HG03280 (cell line): ENCODE measurements around the gene MYBBP1A.

Source experiments
- ATAC-seq: cut with Tn5 transposase; IDR thresholded peaks from one replicate; pipeline ENCODE4 v1.9.1; 2021; ENCODE audit warnings: mild to moderate bottlenecking, moderate library complexity; ENCODE audit not compliant: unreplicated experiment

MYBBP1A gene

GRCh38 chr17:4523946-4524345 is 31.2 kb downstream of the MYBBP1A start:
- ATAC-seq, result no peak

GRCh38 chr17:4522661-4523060 is 32.5 kb downstream of the MYBBP1A start:
- ATAC-seq, result no peak

- no peak for ATAC-seq
Measured at GRCh38 chr17:4520894-4521600, 34.1 kb downstream of the MYBBP1A start.

- no peak for ATAC-seq
Measured at GRCh38 chr17:4520060-4520893, 34.9 kb downstream of the MYBBP1A start.

GRCh38 chr17:4519361-4519788 is 35.8 kb downstream of the MYBBP1A start:
- no peak for ATAC-seq

GRCh38 chr17:4518901-4519300 is 36.3 kb downstream of the MYBBP1A start:
- no peak for ATAC-seq

GRCh38 chr17:4516735-4517134 is 38.4 kb downstream of the MYBBP1A start:
- no peak for ATAC-seq

GRCh38 chr17:4515501-4515900 is 39.7 kb downstream of the MYBBP1A start:
- ATAC-seq, result no peak

GRCh38 chr17:4514779-4515178 is 40.4 kb downstream of the MYBBP1A start:
- ATAC-seq, result no peak

- ATAC-seq, result no peak
Measured at GRCh38 chr17:4514206-4514605, 41.0 kb downstream of the MYBBP1A start.

- ATAC-seq, result no peak
Measured at GRCh38 chr17:4513113-4514032, 41.8 kb downstream of the MYBBP1A start.

GRCh38 chr17:4512156-4513112 is 42.8 kb downstream of the MYBBP1A start:
- ATAC-seq, result no peak

- ATAC-seq, result no peak
Measured at GRCh38 chr17:4511199-4511932, 43.8 kb downstream of the MYBBP1A start.

- ATAC-seq, result no peak
Measured at GRCh38 chr17:4510618-4510941, 44.6 kb downstream of the MYBBP1A start.

GRCh38 chr17:4509923-4510617 is 45.1 kb downstream of the MYBBP1A start:
- no peak for ATAC-seq

GRCh38 chr17:4509401-4509800 is 45.8 kb downstream of the MYBBP1A start:
- ATAC-seq, result no peak

- ATAC-seq, result no peak
Measured at GRCh38 chr17:4508207-4508606, 47.0 kb downstream of the MYBBP1A start.

GRCh38 chr17:4507361-4508111 is 47.6 kb downstream of the MYBBP1A start:
- no peak for ATAC-seq
